H9 (cell line): ENCODE data around the gene RPGRIP1L. TPM values are rescaled to one million over a fixed set of nuclear protein-coding genes. Genes with fewer than 3 reads are reported as not detected.

Experiments
- DNase-seq: peaks from one replicate; pipeline ENCODE4 v3.0.0-alpha.2; 2017
- H2AFZ ChIP-seq: one replicate; pipeline ENCODE4 v1.6.1; 2013; ENCODE audit warnings: mild to moderate bottlenecking, low read length, control low read depth, moderate library complexity
- H2AK5ac ChIP-seq: 2 replicates; pipeline ENCODE4 v1.6.1; 2013; ENCODE audit warnings: low read length, control low read depth, mixed read lengths; ENCODE audit not compliant: insufficient read length
- H2BK120ac ChIP-seq: one replicate; pipeline ENCODE4 v1.6.1; 2013; ENCODE audit warnings: low read depth, mild to moderate bottlenecking, low read length, control low read depth, inconsistent platforms; ENCODE audit not compliant: poor library complexity, severe bottlenecking
- H2BK12ac ChIP-seq: 2 replicates; pipeline ENCODE4 v1.6.1; 2013; ENCODE audit warnings: low read length, control low read depth, mixed read lengths, low read depth; ENCODE audit not compliant: insufficient read length
- H2BK15ac ChIP-seq: 2 replicates; pipeline ENCODE4 v1.6.1; 2013; ENCODE audit warnings: low read depth, low read length, control low read depth
- H2BK20ac ChIP-seq: one replicate; pipeline ENCODE4 v1.6.1; 2013; ENCODE audit warnings: low read depth, mild to moderate bottlenecking, low read length, control low read depth, inconsistent platforms; ENCODE audit not compliant: poor library complexity, severe bottlenecking
- H2BK5ac ChIP-seq: 2 replicates; pipeline ENCODE4 v1.6.1; 2013; ENCODE audit warnings: low read length, control low read depth, mixed read lengths; ENCODE audit not compliant: insufficient read length
- H3K14ac ChIP-seq: 2 replicates; pipeline ENCODE4 v1.6.1; 2013; ENCODE audit warnings: low read length, control low read depth; ENCODE audit not compliant: insufficient read depth
- H3K18ac ChIP-seq: 2 replicates; pipeline ENCODE4 v1.6.1; 2013; ENCODE audit warnings: low read depth, mild to moderate bottlenecking, mixed read lengths, low read length, control low read depth; ENCODE audit not compliant: insufficient read length
- H3K23ac ChIP-seq: 2 replicates; pipeline ENCODE4 v1.6.1; 2013; ENCODE audit warnings: low read length, control low read depth, mixed read lengths, low read depth; ENCODE audit not compliant: insufficient read length
- H3K23me2 ChIP-seq: 2 replicates; pipeline ENCODE4 v1.6.1; 2013; ENCODE audit warnings: low read depth, mild to moderate bottlenecking, mixed read lengths, low read length, control low read depth; ENCODE audit not compliant: insufficient read length, poor library complexity, severe bottlenecking
- H3K27ac ChIP-seq: 2 replicates; pipeline ENCODE4 v1.5.1; 2013; ENCODE audit warnings: low read length, control low read depth, mixed read lengths, low read depth; ENCODE audit not compliant: insufficient read length
- H3K27me3 ChIP-seq: 2 replicates; pipeline ENCODE4 v1.6.1; 2013; ENCODE audit warnings: low read length, control low read depth, inconsistent platforms; ENCODE audit not compliant: insufficient read depth
- H3K4ac ChIP-seq: 2 replicates; pipeline ENCODE4 v1.6.1; 2013; ENCODE audit warnings: low read depth, mild to moderate bottlenecking, control low read depth, inconsistent platforms, low read length, moderate library complexity
- H3K4me1 ChIP-seq: 2 replicates; pipeline ENCODE4 v1.6.1; 2013; ENCODE audit warnings: low read length, control low read depth, inconsistent platforms; ENCODE audit not compliant: insufficient read depth
- H3K4me2 ChIP-seq: 2 replicates; pipeline ENCODE4 v1.6.1; 2013; ENCODE audit warnings: low read length, control low read depth, mixed read lengths; ENCODE audit not compliant: insufficient read length, insufficient read depth
- H3K56ac ChIP-seq: 2 replicates; pipeline ENCODE4 v1.6.1; 2013; ENCODE audit warnings: low read depth, mild to moderate bottlenecking, mixed read lengths, low read length, control low read depth; ENCODE audit not compliant: insufficient read length
- H3K79me1 ChIP-seq: 2 replicates; pipeline ENCODE4 v1.6.1; 2013; ENCODE audit warnings: low read depth, mild to moderate bottlenecking, moderate library complexity, low read length, control low read depth, inconsistent platforms; ENCODE audit not compliant: insufficient read depth, poor library complexity, severe bottlenecking
- H3K79me2 ChIP-seq: 2 replicates; pipeline ENCODE4 v1.6.1; 2013; ENCODE audit warnings: low read length, control low read depth, inconsistent platforms; ENCODE audit not compliant: insufficient read depth
- H3K9ac ChIP-seq: 2 replicates; pipeline ENCODE4 v1.6.1; 2013; ENCODE audit warnings: low read length, control low read depth, mixed read lengths; ENCODE audit not compliant: insufficient read length; ENCODE audit errors: extremely low read depth
- H3K9me3 ChIP-seq: one replicate; pipeline ENCODE4 v1.6.1; 2013; ENCODE audit warnings: low read depth, low read length, inconsistent platforms; ENCODE audit not compliant: control insufficient read depth
- H3T11ph ChIP-seq: one replicate; pipeline ENCODE4 v1.6.1; 2013; ENCODE audit warnings: mild to moderate bottlenecking, low read length, control low read depth, inconsistent platforms
- H4K20me1 ChIP-seq: one replicate; pipeline ENCODE4 v1.6.1; 2013; ENCODE audit not compliant: control insufficient read depth, insufficient read length, insufficient read depth
- H4K5ac ChIP-seq: 2 replicates; pipeline ENCODE4 v1.6.1; 2013; ENCODE audit warnings: low read depth, mild to moderate bottlenecking, mixed read lengths, low read length, control low read depth; ENCODE audit not compliant: insufficient read length
- H4K8ac ChIP-seq: replicated peaks from 2 replicates; pipeline ENCODE4 v1.6.1; 2013; ENCODE audit warnings: low read length, control low read depth, mixed read lengths, low read depth; ENCODE audit not compliant: insufficient read length
- H4K91ac ChIP-seq: 2 replicates; pipeline ENCODE4 v1.6.1; 2013; ENCODE audit warnings: low read depth, mild to moderate bottlenecking, moderate library complexity, mixed read lengths, low read length, control low read depth; ENCODE audit not compliant: insufficient read length
- H3K27ac Mint-ChIP-seq, 3 experiments: 2 replicates in 2 of 3; 3 replicates in 1 of 3; pipeline ENCODE4 v1.8.0; 2020 to 2021; ENCODE audit warnings: mixed read lengths in 3 of 3, mild to moderate bottlenecking in 1 of 3, moderate library complexity in 1 of 3
- H3K27me3 Mint-ChIP-seq: 2 replicates; pipeline ENCODE4 v1.8.0; 2021; ENCODE audit warnings: low read depth, mild to moderate bottlenecking, moderate library complexity, mixed read lengths
- H3K36me3 Mint-ChIP-seq, 3 experiments: 2 replicates in 2 of 3; 3 replicates in 1 of 3; pipeline ENCODE4 v1.8.0; 2020 to 2021; ENCODE audit warnings: low read depth in 3 of 3, mixed read lengths in 3 of 3; ENCODE audit not compliant: insufficient read depth in 1 of 3
- H3K4me1 Mint-ChIP-seq, 2 experiments: 2 replicates each; pipeline ENCODE4 v1.8.0; 2020; ENCODE audit warnings: mixed read lengths in 2 of 2
- H3K4me3 Mint-ChIP-seq, 2 experiments: 2 replicates in 1 of 2; 3 replicates in 1 of 2; pipeline ENCODE4 v1.8.0; 2020 to 2021; ENCODE audit warnings: mild to moderate bottlenecking in 2 of 2, mixed read lengths in 2 of 2, moderate library complexity in 1 of 2
- H3K9me3 Mint-ChIP-seq, 2 experiments: 2 replicates in 1 of 2; 3 replicates in 1 of 2; pipeline ENCODE4 v1.8.0; 2020; ENCODE audit warnings: mild to moderate bottlenecking in 2 of 2, mixed read lengths in 2 of 2, moderate library complexity in 1 of 2
- WGBS: extraction: QIAGEN DNeasy Blood & Tissue Kit; methylation state at CpG from one replicate; pipeline ENCODE4 v1.1.7; 2013; ENCODE audit warnings: missing lambda C conversion rate, low lambda C conversion rate, mixed read lengths; ENCODE audit not compliant: insufficient read length; ENCODE audit errors: extremely low coverage; 5-methylcytosine and 5-hydroxymethylcytosine counted together
- total RNA-seq: library from RNA; stranded (reverse); gene quantifications from 2 replicates; pipeline ENCODE4 v1.2.1, GENCODE V29; 2021
- TF ChIP-seq, protein P1 (sequence below): fragments of 200-600 bp; sonication (generic); conservative IDR thresholded peaks from 3 replicates; pipeline ENCODE4 v1.8.0; 2021; ENCODE audit warnings: antibody characterized with exemption, mild to moderate bottlenecking

RPGRIP1L gene
- total RNA-seq, 1 experiment from 2014 or later, result 11.7 TPM

DNA sequence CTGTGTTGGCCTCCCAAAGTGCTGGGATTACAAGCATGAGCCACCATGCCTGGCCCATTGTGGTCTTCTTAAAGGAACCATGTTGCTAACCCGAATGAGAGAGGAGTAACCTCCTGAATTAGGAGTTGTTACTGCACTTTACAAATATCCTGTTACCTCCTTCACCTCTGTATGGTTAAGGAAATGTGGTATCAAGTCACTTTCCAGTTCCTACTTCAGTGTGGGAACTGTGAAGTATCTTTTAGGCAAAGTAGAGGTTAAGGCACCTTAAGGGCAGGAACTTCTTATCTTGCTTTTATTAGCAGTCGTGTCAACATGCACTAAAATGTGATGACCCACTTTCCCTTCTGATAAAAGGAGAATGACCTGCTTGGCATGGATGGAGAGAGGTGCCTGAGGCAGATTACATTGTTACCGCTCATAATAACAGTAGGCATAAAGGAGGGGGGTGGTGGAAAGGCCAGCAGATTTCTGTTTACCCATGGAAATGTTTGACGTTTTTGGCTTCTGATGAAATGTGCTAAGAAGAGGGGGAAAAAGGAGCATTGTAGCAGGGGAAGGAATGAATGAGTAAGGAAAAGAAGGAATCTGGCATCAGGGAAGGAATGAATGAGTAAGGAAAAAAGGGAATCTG, 28.8 kb upstream of the RPGRIP1L start:
- Histone ChIP-seq H3K4me2 (no peak overlapping the region), H3K56ac (no peak overlapping the region), H3K79me1 (peaks cover 7% of the 10 kb centered on the region), H4K91ac (no peak overlapping the region), H4K20me1 (no peaks in the 10 kb centered on the region), H4K5ac (no peak overlapping the region), H2BK12ac (no peak overlapping the region), H3K18ac (no peak overlapping the region), H3T11ph (no peak overlapping the region), H3K14ac (no peak overlapping the region), H3K4ac (no peak overlapping the region), H3K79me2 (no peaks in the 10 kb centered on the region; the same call in 1 of the 2 replicates), H2AFZ (no peak overlapping the region), H4K8ac (no peak overlapping the region), H2BK15ac (no peak overlapping the region), H3K23ac (no peak overlapping the region), H3K4me1 (no peaks in the 10 kb centered on the region), H2BK20ac (no peak overlapping the region), H2AK5ac (no peak overlapping the region), H3K27me3 (no peaks in the 10 kb centered on the region), H3K27ac (no peak overlapping the region), H2BK120ac (no peak overlapping the region), H2BK5ac (no peak overlapping the region), H3K9ac (no peak overlapping the region), H3K9me3 (no peaks in the 10 kb centered on the region), H3K23me2 (no peaks in the 10 kb centered on the region)
- no peak for DNase-seq
- H3K9me3 Mint-ChIP-seq, result peaks cover 0 to 2% of the 10 kb centered on the region in 2 experiments; a peak in 1 of 5 replicates
- peak overlapping the region in 1 of 3 experiments; percentile 78; a peak in 2 of 7 replicates for H3K27ac Mint-ChIP-seq
- no peak overlapping the region for H3K4me3 Mint-ChIP-seq
- H3K36me3 Mint-ChIP-seq, result peaks cover 0 to 2% (median 0%) of the 10 kb centered on the region in 3 experiments; a peak in 2 of 7 replicates
- H3K4me1 Mint-ChIP-seq, result peaks cover 6 to 7% of the 10 kb centered on the region in 2 experiments
- WGBS, result no CpG with 5 or more reads among the region's 4 CpGs
- no peaks in the 10 kb centered on the region for H3K27me3 Mint-ChIP-seq
- TF ChIP-seq, protein P1, sequence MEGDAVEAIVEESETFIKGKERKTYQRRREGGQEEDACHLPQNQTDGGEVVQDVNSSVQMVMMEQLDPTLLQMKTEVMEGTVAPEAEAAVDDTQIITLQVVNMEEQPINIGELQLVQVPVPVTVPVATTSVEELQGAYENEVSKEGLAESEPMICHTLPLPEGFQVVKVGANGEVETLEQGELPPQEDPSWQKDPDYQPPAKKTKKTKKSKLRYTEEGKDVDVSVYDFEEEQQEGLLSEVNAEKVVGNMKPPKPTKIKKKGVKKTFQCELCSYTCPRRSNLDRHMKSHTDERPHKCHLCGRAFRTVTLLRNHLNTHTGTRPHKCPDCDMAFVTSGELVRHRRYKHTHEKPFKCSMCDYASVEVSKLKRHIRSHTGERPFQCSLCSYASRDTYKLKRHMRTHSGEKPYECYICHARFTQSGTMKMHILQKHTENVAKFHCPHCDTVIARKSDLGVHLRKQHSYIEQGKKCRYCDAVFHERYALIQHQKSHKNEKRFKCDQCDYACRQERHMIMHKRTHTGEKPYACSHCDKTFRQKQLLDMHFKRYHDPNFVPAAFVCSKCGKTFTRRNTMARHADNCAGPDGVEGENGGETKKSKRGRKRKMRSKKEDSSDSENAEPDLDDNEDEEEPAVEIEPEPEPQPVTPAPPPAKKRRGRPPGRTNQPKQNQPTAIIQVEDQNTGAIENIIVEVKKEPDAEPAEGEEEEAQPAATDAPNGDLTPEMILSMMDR, result no peak
